PFSK-1 (cell line): Measurements from ENCODE around the gene HCN1.

Experiments
- FOXP2 ChIP-seq: optimal IDR thresholded peaks from 2 replicates; pipeline ENCODE3; 2011; ENCODE audit warnings: borderline replicate concordance, control low read depth, inconsistent platforms; ENCODE audit not compliant: insufficient read depth; ENCODE audit errors: extremely low read length, extremely low read depth
- POLR2AphosphoS5 ChIP-seq: IDR thresholded peaks from 2 replicates; pipeline ENCODE4 v1.6.1; 2012; ENCODE audit warnings: low read depth, mild to moderate bottlenecking, control low read depth, low read length, moderate library complexity
- REST ChIP-seq, 2 experiments: IDR thresholded peaks; 2 replicates each; pipeline versions ENCODE4 v1.6.1 to v1.8.0; 2011 to 2012; ENCODE audit warnings: low read depth in 2 of 2, low read length in 2 of 2, control low read depth in 1 of 2, inconsistent platforms in 1 of 2, mild to moderate bottlenecking in 1 of 2, moderate library complexity in 1 of 2; ENCODE audit not compliant: insufficient read depth in 1 of 2
- SIN3A ChIP-seq: IDR thresholded peaks from 2 replicates; pipeline ENCODE4 v1.6.1; 2012; ENCODE audit warnings: mild to moderate bottlenecking, low read length, moderate library complexity, borderline replicate concordance; ENCODE audit not compliant: insufficient read depth
- TAF1 ChIP-seq: IDR thresholded peaks from 2 replicates; pipeline ENCODE4 v1.6.1; 2012; ENCODE audit warnings: low read length, control low read depth, borderline replicate concordance; ENCODE audit not compliant: insufficient read depth

The HCN1 gene

GRCh38 chr5:45533663-45534062, 162.5 kb downstream of the HCN1 start:
- TF ChIP-seq FOXP2, result no peak
- no peak for TF ChIP-seq REST (IDR thresholded peaks at IDR 0.05; ENCODE audit: insufficient read depth in 1 of 2, low read depth in 2 of 2, low read length in 2 of 2)
- no peak for TF ChIP-seq SIN3A
- TF ChIP-seq TAF1, result no peak

GRCh38 chr5:45532826-45533624, 163.2 kb downstream of the HCN1 start:
- TF ChIP-seq SIN3A, result no peak
- TF ChIP-seq TAF1, result no peak
- TF ChIP-seq POLR2AphosphoS5, result no peak

DNA sequence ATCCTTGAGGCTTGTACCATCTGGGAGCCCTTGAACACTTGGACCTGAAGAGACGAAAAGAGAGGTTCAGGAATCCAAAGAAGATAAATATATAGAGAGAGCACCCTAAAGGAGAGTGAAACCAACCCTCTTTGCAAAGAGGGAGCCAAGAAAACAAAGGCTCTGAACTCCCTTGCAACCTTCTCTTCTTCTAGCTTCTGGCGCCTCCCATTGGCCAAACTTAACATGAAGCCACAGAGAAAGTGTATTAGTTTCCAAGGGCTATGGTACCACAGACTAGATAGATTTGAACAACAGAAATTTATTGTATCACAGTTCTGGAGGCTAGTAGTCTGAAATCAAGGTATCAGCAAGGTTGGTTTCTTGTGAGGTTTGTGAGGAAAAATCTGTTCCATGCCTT, 175.1 kb downstream of the HCN1 start:
- TF ChIP-seq TAF1 (no peak), SIN3A (no peak), POLR2AphosphoS5 (no peak), FOXP2 (no peak), REST (IDR thresholded peaks at IDR 0.05; ENCODE audit: insufficient read depth in 1 of 2, low read depth in 2 of 2, low read length in 2 of 2) (no peak)

GRCh38 chr5:45512521-45512920, 183.7 kb downstream of the HCN1 start:
- TF ChIP-seq TAF1, result no peak
- TF ChIP-seq POLR2AphosphoS5, result no peak
- TF ChIP-seq REST (IDR thresholded peaks at IDR 0.05; ENCODE audit: insufficient read depth in 1 of 2, low read depth in 2 of 2, low read length in 2 of 2), result no peak
- no peak for TF ChIP-seq SIN3A
- TF ChIP-seq FOXP2, result no peak

- TF ChIP-seq POLR2AphosphoS5, result no peak
- no peak for TF ChIP-seq SIN3A
- TF ChIP-seq FOXP2, result no peak
- TF ChIP-seq REST (IDR thresholded peaks at IDR 0.05; ENCODE audit: insufficient read depth in 1 of 2, low read depth in 2 of 2, low read length in 2 of 2), result no peak
- TF ChIP-seq TAF1, result no peak
Observed at GRCh38 chr5:45509371-45509770, 186.8 kb downstream of the HCN1 start.
